ENCODE measurements around the gene EPHA10.

DNA sequence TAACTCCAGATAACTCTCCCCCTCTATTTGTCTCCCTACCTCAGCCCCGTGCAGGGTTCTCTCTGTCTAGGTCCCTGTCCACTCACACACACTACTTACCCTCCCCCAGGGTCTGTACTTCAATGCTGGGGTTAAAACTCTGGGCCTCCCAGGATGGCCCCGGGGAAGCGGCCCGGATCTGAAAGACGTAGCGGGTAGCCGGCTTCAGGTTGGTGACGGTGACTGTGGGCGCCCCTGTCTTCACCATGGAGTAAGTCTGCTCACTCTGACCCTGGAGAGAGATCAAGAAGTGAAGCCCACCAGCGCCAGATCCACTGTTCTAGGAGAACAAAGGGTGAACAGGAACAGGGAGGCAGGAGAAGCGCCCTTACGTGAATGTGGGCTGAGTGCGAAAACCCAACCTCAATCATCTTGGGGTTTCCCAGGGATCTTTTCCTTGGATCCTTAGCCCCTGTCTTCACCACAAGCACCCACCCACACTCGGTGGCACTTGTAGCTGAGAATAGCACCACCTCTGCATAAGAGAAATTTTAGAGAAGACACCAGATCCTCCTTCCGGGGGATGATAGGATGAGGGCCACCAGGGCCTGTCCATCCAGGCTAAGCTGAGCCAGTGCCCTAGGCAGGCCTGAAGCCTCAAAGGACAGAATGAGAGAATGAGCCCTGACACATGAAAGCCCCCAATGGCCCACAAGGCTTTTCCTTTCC, 33.5 kb downstream of the EPHA10 start:
- no peak for TF ChIP-seq ZNF70 (CRISPR knock-in tag; IDR thresholded peaks at IDR 0.05)
- TF ChIP-seq, protein P1, sequence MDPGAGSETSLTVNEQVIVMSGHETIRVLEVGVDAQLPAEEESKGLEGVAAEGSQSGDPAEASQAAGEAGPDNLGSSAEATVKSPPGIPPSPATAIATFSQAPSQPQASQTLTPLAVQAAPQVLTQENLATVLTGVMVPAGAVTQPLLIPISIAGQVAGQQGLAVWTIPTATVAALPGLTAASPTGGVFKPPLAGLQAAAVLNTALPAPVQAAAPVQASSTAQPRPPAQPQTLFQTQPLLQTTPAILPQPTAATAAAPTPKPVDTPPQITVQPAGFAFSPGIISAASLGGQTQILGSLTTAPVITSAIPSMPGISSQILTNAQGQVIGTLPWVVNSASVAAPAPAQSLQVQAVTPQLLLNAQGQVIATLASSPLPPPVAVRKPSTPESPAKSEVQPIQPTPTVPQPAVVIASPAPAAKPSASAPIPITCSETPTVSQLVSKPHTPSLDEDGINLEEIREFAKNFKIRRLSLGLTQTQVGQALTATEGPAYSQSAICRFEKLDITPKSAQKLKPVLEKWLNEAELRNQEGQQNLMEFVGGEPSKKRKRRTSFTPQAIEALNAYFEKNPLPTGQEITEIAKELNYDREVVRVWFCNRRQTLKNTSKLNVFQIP (CRISPR knock-in tag; IDR thresholded peaks at IDR 0.05; ENCODE audit: borderline replicate concordance, low read depth): no peak
- no peak for TF ChIP-seq TCF4 (CRISPR knock-in tag; IDR thresholded peaks at IDR 0.05; ENCODE audit: borderline replicate concordance)
- no peak for TF ChIP-seq RARB (CRISPR knock-in tag; IDR thresholded peaks at IDR 0.05)
- TF ChIP-seq ZFP30 (CRISPR knock-in tag; IDR thresholded peaks at IDR 0.05): no peak
- TF ChIP-seq, protein P2, sequence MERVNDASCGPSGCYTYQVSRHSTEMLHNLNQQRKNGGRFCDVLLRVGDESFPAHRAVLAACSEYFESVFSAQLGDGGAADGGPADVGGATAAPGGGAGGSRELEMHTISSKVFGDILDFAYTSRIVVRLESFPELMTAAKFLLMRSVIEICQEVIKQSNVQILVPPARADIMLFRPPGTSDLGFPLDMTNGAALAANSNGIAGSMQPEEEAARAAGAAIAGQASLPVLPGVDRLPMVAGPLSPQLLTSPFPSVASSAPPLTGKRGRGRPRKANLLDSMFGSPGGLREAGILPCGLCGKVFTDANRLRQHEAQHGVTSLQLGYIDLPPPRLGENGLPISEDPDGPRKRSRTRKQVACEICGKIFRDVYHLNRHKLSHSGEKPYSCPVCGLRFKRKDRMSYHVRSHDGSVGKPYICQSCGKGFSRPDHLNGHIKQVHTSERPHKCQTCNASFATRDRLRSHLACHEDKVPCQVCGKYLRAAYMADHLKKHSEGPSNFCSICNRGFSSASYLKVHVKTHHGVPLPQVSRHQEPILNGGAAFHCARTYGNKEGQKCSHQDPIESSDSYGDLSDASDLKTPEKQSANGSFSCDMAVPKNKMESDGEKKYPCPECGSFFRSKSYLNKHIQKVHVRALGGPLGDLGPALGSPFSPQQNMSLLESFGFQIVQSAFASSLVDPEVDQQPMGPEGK (CRISPR knock-in tag; IDR thresholded peaks at IDR 0.05; ENCODE audit: borderline replicate concordance): no peak
- no peak for TF ChIP-seq CSRNP3 (CRISPR knock-in tag; IDR thresholded peaks at IDR 0.05)
- TF ChIP-seq ZFP3 (CRISPR knock-in tag; IDR thresholded peaks at IDR 0.05): no peak
